GM18909 (cell line): Measurements from ENCODE around the gene IFI27L1.

Experiments used
- ATAC-seq: cut with Tn5 transposase; IDR thresholded peaks from one replicate; pipeline ENCODE4 v1.9.1; 2021; ENCODE audit warnings: mild to moderate bottlenecking; ENCODE audit not compliant: unreplicated experiment, poor library complexity

IFI27L1 gene

GRCh38 chr14:94080621-94081385, at the start of gene IFI27L1, which contains the start of gene DDX24:
TSS of gene IFI27L1 (plus strand) at chr14:94081310. CDS start at chr14:94096938, 15,628 bp downstream.
TSS of gene DDX24 (minus strand) at chr14:94081202. CDS start at chr14:94079742, 1,460 bp downstream.
- ATAC-seq: peak; percentile 98

GRCh38 chr14:94031883-94032279, 49.2 kb upstream of the IFI27L1 start:
- no peak for ATAC-seq

GRCh38 chr14:94034886-94035285, 46.2 kb upstream of the IFI27L1 start:
- ATAC-seq: no peak

- ATAC-seq: peak; percentile 88
Observed at GRCh38 chr14:94036313-94037167, 44.6 kb upstream of the IFI27L1 start.

- ATAC-seq: no peak
Observed at GRCh38 chr14:94037954-94038353, 43.2 kb upstream of the IFI27L1 start.

- ATAC-seq: no peak
Observed at GRCh38 chr14:94038510-94038909, 42.6 kb upstream of the IFI27L1 start.

- no peak for ATAC-seq
Observed at GRCh38 chr14:94038921-94039629, 42.0 kb upstream of the IFI27L1 start.

GRCh38 chr14:94040247-94040646, 40.9 kb upstream of the IFI27L1 start:
- no peak for ATAC-seq

- no peak for ATAC-seq
Observed at GRCh38 chr14:94040796-94041195, 40.3 kb upstream of the IFI27L1 start.

GRCh38 chr14:94041551-94042346, 39.4 kb upstream of the IFI27L1 start:
- ATAC-seq: no peak

- ATAC-seq: no peak
Observed at GRCh38 chr14:94042433-94043091, 38.5 kb upstream of the IFI27L1 start.

- ATAC-seq: no peak
Observed at GRCh38 chr14:94043111-94043755, 37.9 kb upstream of the IFI27L1 start.

- no peak for ATAC-seq
Observed at GRCh38 chr14:94043756-94044475, 37.2 kb upstream of the IFI27L1 start.

- ATAC-seq: no peak
Observed at GRCh38 chr14:94044476-94045091, 36.5 kb upstream of the IFI27L1 start.

GRCh38 chr14:94045101-94045500, 36.0 kb upstream of the IFI27L1 start:
- ATAC-seq: no peak

- ATAC-seq: no peak
Observed at GRCh38 chr14:94045563-94046345, 35.4 kb upstream of the IFI27L1 start.

GRCh38 chr14:94046696-94047250, 34.3 kb upstream of the IFI27L1 start:
- no peak for ATAC-seq
